Nephron progenitor cell (in vitro differentiated cells): Measurements from ENCODE around the gene TSSK6.
A peak's percentile ranks its signal among the peaks of the same experiment; 100 is the strongest.

Source experiments
- DNase-seq: peaks from one replicate; pipeline ENCODE4 v3.0.0; 2021
- H3K27ac Mint-ChIP-seq: 2 replicates; pipeline ENCODE4 v1.8.0; 2021; ENCODE audit warnings: mild to moderate bottlenecking, moderate library complexity, mixed read lengths
- H3K27me3 Mint-ChIP-seq: 2 replicates; pipeline ENCODE4 v1.8.0; 2021; ENCODE audit warnings: mild to moderate bottlenecking, low read depth, mixed read lengths; ENCODE audit not compliant: poor library complexity
- H3K36me3 Mint-ChIP-seq: 2 replicates; pipeline ENCODE4 v1.8.0; 2021; ENCODE audit warnings: low read depth, mixed read lengths
- H3K4me1 Mint-ChIP-seq: 2 replicates; pipeline ENCODE4 v1.8.0; 2021; ENCODE audit warnings: mixed read lengths
- H3K4me3 Mint-ChIP-seq: 2 replicates; pipeline ENCODE4 v1.8.0; 2021; ENCODE audit warnings: mild to moderate bottlenecking, moderate library complexity, mixed read lengths
- H3K9me3 Mint-ChIP-seq: 2 replicates; pipeline ENCODE4 v1.8.0; 2021; ENCODE audit warnings: mild to moderate bottlenecking, moderate library complexity, mixed read lengths
- TF ChIP-seq, protein P1 (sequence below): fragments of 200-600 bp; sonication (generic); IDR thresholded peaks from 2 replicates; pipeline ENCODE4 v1.5.0; 2021; ENCODE audit warnings: antibody characterized with exemption

The TSSK6 gene

DNA sequence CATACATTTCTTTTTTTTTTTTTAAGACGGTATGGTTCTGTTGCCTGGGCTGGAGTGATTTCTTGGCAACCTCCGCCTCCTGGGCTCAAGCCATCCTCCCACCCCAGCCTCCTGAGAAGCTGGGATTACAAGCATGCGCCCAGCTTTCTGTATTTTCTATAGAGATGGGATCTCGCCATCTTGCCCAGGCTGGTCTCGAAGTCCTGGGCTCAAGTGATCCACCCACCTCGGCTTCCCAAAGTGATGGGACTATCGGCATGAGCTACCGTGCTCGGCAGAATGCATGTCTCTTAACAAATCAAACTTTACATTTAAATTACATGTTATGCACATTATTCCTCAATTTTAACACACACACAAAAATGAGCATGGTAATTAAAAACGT, 1.9 kb upstream of the TSSK6 start:
- Mint-ChIP-seq H3K27ac (no peak overlapping the region), H3K27me3 (no peaks in the 10 kb centered on the region), H3K4me1 (peaks cover 21% of the 10 kb centered on the region), H3K4me3 (peak overlapping the region; percentile 93), H3K9me3 (peaks cover 3% of the 10 kb centered on the region), H3K36me3 (peaks cover 33% of the 10 kb centered on the region)
- DNase-seq, result no peak
- TF ChIP-seq, protein P1, sequence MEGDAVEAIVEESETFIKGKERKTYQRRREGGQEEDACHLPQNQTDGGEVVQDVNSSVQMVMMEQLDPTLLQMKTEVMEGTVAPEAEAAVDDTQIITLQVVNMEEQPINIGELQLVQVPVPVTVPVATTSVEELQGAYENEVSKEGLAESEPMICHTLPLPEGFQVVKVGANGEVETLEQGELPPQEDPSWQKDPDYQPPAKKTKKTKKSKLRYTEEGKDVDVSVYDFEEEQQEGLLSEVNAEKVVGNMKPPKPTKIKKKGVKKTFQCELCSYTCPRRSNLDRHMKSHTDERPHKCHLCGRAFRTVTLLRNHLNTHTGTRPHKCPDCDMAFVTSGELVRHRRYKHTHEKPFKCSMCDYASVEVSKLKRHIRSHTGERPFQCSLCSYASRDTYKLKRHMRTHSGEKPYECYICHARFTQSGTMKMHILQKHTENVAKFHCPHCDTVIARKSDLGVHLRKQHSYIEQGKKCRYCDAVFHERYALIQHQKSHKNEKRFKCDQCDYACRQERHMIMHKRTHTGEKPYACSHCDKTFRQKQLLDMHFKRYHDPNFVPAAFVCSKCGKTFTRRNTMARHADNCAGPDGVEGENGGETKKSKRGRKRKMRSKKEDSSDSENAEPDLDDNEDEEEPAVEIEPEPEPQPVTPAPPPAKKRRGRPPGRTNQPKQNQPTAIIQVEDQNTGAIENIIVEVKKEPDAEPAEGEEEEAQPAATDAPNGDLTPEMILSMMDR, result no peak

DNA sequence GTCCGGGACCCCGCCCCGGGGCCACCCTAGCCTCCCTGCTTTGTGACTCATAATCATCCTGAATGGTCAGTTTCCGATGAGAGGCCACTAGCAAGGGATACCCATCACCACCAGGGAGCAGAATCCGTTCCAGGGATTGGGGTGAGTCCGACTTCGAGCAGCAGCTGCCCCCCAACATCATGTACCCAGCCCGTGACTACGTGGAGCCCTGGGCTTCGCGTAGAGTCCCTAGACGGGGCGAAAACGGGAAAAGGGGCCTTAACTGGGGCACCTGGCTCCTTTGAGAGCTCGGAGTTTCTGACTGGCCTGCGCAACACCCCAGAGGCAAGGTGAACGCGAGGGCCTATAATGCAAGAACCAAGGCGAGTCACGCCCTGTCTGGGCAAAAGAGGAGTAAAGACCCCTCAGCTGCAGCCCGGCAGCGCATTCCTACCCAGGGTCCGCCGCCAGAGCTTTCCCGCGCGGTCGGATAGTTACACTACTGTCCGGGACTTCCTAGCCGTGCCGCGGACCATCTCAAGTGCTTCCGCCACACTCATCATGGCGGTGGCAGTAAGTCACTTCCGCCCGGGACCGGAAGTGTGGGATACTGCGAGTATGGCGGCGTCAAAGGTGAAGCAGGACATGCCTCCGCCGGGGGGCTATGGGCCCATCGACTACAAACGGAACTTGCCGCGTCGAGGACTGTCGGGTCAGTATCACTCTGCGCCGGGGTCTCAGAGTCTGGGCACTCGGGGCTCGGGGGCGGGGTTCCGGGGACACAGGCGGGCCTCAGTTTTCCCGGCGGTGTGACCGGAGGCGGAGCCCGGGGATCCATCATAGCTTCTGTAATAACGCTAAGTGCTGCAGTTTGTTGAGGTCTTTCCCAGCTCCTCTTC, 533 bp upstream of the TSSK6 start, which contains the start of gene NDUFA13:
Gene NDUFA13, plus strand, starts transcription at position 584 of the 878 bp plus-strand sequence. Its CDS starts 14 bp downstream, at position 598.
- H3K36me3 Mint-ChIP-seq, result peaks cover 31% of the 10 kb centered on the region
- H3K4me1 Mint-ChIP-seq, result peaks cover 23% of the 10 kb centered on the region
- DNase-seq, result peak; percentile 96

DNA sequence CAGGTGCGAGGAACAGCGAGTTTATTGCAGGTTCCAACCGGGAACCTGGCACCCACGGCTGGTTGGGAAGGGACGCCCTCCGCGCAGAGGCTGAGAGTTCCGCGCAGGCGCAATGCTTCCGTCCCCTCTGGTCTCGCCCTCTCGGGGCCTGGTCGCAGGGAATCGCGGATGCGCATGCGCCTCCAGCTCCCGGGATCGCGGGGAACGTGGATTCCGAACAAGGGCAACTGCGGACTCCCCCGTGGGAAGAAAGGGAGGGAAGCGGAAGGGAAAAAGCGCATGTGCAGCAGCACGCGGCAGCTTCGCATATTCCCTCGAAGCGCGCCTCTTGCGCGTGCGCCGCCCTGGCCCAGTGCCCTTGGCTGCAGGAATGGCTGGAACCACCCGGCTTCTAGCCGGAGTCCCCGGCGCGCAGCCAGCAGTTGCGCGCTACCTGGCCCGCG, 1.1 kb downstream of the TSSK6 start:
- no peak for DNase-seq
- TF ChIP-seq, protein P1, result no peak
- Mint-ChIP-seq H3K4me3 (no peak overlapping the region), H3K4me1 (peaks cover 19% of the 10 kb centered on the region), H3K27me3 (no peaks in the 10 kb centered on the region), H3K9me3 (no peaks in the 10 kb centered on the region), H3K27ac (no peak overlapping the region), H3K36me3 (peaks cover 15% of the 10 kb centered on the region)

More for the DNA sequence above, 533 bp upstream of the TSSK6 start, which contains the start of gene NDUFA13:
- Mint-ChIP-seq H3K27me3 (no peaks in the 10 kb centered on the region), H3K4me3 (peak within 1 kb of the TSS; percentile 93), H3K27ac (peak within 1 kb of the TSS; percentile 86), H3K9me3 (no peaks in the 10 kb centered on the region)
- TF ChIP-seq, protein P1, result no peak

DNA sequence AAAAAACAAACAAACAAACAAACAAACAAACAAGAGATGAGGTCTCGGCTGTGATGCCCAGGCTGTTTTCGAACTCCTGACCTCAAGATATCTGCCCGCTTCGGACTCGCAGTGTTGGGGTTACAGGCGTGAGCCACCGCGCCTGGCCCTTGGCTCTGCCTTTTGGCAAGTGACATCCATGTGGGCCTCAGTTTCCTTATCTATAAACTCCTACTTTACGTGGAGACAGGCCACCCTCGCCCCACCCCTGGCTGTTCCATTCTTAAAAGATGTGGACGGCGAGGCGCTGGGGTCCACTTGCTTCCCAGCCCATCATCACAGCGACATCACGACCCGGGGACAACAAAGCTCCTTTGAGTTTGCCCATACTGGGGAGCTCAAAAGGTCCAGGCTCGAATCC, 1.7 kb downstream of the TSSK6 start:
- H3K36me3 Mint-ChIP-seq, result peaks cover 11% of the 10 kb centered on the region
- no peaks in the 10 kb centered on the region for H3K27me3 Mint-ChIP-seq
- no peak for DNase-seq
- H3K27ac Mint-ChIP-seq, result no peak overlapping the region
- H3K9me3 Mint-ChIP-seq, result no peaks in the 10 kb centered on the region
- TF ChIP-seq, protein P1, result no peak
- H3K4me3 Mint-ChIP-seq, result no peak overlapping the region
- peaks cover 16% of the 10 kb centered on the region for H3K4me1 Mint-ChIP-seq

DNA sequence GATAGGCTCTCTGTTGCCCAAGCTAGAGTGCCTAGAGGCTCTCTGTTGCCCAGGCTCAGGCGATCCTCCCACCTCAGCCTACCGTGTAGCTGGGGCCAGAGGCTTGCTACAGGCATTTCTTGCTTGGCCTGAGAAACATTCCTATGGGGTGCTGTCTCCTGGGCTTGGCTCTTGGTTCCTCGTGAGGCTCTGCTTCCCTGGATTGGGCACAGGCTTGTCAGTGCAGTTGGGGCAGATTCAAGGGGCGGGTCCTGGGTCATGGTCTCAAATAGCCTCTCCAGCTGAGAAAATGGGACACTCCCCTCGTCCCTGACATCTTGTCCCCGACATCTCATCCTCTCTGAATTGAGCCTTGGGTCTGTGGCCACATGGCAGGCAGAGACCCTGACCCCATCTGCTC, 4.9 kb downstream of the TSSK6 start:
- Mint-ChIP-seq H3K9me3 (no peaks in the 10 kb centered on the region), H3K36me3 (peaks cover 24% of the 10 kb centered on the region), H3K4me3 (no peak overlapping the region), H3K27ac (no peak overlapping the region), H3K27me3 (no peaks in the 10 kb centered on the region), H3K4me1 (peaks cover 25% of the 10 kb centered on the region)
- DNase-seq, result no peak
- TF ChIP-seq, protein P1, result no peak
